Panc1 (cell line): ENCODE results near the gene GRAMD1B.

Experiments used
- POLR2AphosphoS5 ChIP-seq: IDR thresholded peaks from 2 replicates; pipeline ENCODE4 v1.6.1; 2012; ENCODE audit warnings: mild to moderate bottlenecking, low read depth, low read length, moderate library complexity
- SIN3A ChIP-seq: IDR thresholded peaks from 2 replicates; pipeline ENCODE4 v1.6.1; 2012; ENCODE audit warnings: low read depth, mild to moderate bottlenecking, low read length, moderate library complexity, borderline replicate concordance; ENCODE audit not compliant: insufficient read depth
- TF ChIP-seq, protein P1 (sequence below): fragments of 450-650 bp; IDR thresholded peaks from 2 replicates; pipeline ENCODE4 v1.5.1; 2017; ENCODE audit warnings: mild to moderate bottlenecking
- TF ChIP-seq, protein P2 (sequence below), 2 experiments: IDR thresholded peaks; 2 replicates each; pipeline ENCODE4 v1.6.1; 2011 to 2012; ENCODE audit warnings: low read depth in 2 of 2, control low read depth in 1 of 2, low read length in 1 of 2, mild to moderate bottlenecking in 1 of 2, moderate library complexity in 1 of 2; ENCODE audit not compliant: insufficient read depth in 1 of 2

DNA sequence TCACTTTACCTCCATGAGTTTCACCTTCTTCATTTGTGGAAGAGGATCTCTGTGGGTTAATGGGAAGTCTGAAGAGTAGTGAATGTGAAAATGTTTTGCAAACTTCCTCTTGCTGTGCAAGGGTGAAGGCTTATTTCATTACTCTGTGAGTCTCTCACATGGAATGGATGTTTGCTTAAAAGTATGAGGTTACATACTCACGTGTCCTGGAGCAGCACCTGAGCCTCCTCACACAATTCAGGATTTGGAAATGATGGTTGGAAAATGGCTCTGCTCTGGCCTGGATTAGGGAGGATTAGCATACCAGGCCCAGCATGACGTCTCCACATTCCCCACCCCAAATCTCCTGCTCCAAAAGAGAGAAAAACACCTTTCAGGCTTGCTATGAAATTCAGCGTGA is 4.8 kb downstream of the GRAMD1B start:
- TF ChIP-seq, protein P1, sequence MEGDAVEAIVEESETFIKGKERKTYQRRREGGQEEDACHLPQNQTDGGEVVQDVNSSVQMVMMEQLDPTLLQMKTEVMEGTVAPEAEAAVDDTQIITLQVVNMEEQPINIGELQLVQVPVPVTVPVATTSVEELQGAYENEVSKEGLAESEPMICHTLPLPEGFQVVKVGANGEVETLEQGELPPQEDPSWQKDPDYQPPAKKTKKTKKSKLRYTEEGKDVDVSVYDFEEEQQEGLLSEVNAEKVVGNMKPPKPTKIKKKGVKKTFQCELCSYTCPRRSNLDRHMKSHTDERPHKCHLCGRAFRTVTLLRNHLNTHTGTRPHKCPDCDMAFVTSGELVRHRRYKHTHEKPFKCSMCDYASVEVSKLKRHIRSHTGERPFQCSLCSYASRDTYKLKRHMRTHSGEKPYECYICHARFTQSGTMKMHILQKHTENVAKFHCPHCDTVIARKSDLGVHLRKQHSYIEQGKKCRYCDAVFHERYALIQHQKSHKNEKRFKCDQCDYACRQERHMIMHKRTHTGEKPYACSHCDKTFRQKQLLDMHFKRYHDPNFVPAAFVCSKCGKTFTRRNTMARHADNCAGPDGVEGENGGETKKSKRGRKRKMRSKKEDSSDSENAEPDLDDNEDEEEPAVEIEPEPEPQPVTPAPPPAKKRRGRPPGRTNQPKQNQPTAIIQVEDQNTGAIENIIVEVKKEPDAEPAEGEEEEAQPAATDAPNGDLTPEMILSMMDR, result no peak
- no peak for TF ChIP-seq POLR2AphosphoS5
- no peak for TF ChIP-seq SIN3A
- TF ChIP-seq, protein P2, sequence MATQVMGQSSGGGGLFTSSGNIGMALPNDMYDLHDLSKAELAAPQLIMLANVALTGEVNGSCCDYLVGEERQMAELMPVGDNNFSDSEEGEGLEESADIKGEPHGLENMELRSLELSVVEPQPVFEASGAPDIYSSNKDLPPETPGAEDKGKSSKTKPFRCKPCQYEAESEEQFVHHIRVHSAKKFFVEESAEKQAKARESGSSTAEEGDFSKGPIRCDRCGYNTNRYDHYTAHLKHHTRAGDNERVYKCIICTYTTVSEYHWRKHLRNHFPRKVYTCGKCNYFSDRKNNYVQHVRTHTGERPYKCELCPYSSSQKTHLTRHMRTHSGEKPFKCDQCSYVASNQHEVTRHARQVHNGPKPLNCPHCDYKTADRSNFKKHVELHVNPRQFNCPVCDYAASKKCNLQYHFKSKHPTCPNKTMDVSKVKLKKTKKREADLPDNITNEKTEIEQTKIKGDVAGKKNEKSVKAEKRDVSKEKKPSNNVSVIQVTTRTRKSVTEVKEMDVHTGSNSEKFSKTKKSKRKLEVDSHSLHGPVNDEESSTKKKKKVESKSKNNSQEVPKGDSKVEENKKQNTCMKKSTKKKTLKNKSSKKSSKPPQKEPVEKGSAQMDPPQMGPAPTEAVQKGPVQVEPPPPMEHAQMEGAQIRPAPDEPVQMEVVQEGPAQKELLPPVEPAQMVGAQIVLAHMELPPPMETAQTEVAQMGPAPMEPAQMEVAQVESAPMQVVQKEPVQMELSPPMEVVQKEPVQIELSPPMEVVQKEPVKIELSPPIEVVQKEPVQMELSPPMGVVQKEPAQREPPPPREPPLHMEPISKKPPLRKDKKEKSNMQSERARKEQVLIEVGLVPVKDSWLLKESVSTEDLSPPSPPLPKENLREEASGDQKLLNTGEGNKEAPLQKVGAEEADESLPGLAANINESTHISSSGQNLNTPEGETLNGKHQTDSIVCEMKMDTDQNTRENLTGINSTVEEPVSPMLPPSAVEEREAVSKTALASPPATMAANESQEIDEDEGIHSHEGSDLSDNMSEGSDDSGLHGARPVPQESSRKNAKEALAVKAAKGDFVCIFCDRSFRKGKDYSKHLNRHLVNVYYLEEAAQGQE (IDR thresholded peaks at IDR 0.05; ENCODE audit: insufficient read depth in 1 of 2, low read depth in 2 of 2, low read length in 1 of 2), result no peak
